Pancreas (tissue), 10 donors: ENCODE measurements around the gene KRT76. TPM values are rescaled to one million over a fixed set of nuclear protein-coding genes. Genes with fewer than 3 reads are reported as not detected.

ENCODE experiments used
- ATAC-seq, 4 donors: fragments of 200-7000 bp; cut with Tn5 transposase; one replicate each; pipeline versions ENCODE4 v1.8.0 to v1.9.1; 2020; ENCODE audit warnings: mild to moderate bottlenecking in 4 of 4, moderate library complexity in 4 of 4
- DNase-seq, 6 donors: peaks; one replicate each; pipeline ENCODE4 v3.0.0-alpha.2; 2020
- FAIRE-seq: peaks from 2 replicates; lab custom pipeline; 2012; peaks lifted over from hg19 to GRCh38; lab: Jason Lieb, UNC
- H3K27ac ChIP-seq, 4 donors: fragments of 200-600 bp; sonication (generic); 1 replicate in 3 of 4; 2 replicates in 1 of 4; pipeline versions ENCODE4 v1.5.0 to v1.8.0; 2020
- H3K27me3 ChIP-seq, 4 donors: fragments of 200-600 bp; one replicate each; pipeline ENCODE4 v1.8.0; 2021
- H3K36me3 ChIP-seq, 3 donors: fragments of 200-600 bp; sonication (generic) in 1 of 3; one replicate each; pipeline versions ENCODE4 v1.5.0 to v1.8.0; 2020 to 2021
- H3K4me1 ChIP-seq, 3 donors: fragments of 200-600 bp; one replicate each; pipeline ENCODE4 v1.8.0; 2021
- H3K4me3 ChIP-seq, 4 donors: fragments of 200-600 bp; sonication (generic) in 2 of 4; one replicate each; pipeline versions ENCODE4 v1.5.0 to v1.8.0; 2020 to 2021
- H3K9me3 ChIP-seq, 4 donors: fragments of 200-600 bp; one replicate each; pipeline ENCODE4 v1.8.0; 2021
- CTCF ChIP-seq, 4 donors: fragments of 200-600 bp; sonication (generic) in 3 of 4; IDR thresholded peaks; one replicate each; pipeline versions ENCODE4 v1.5.0 to v1.8.0; 2021; ENCODE audit warnings: antibody characterized with exemption in 4 of 4
- WGBS, 2 donors: extraction: QIAGEN DNeasy Blood & Tissue Kit; methylation state at CpG; one replicate each; pipeline ENCODE4 v1.1.7; 2013; 5-methylcytosine and 5-hydroxymethylcytosine counted together
- intact Hi-C, 3 donors: fragments of 100-400 bp; cut with DNase I; formaldehyde crosslinking; loops; one replicate each; pipeline versions ENCODE4 v1.11.1 to v1.14.2; 2022
- polyA plus RNA-seq, 2 donors: library from polyadenylated mRNA; stranded (reverse); fragments of 200-250 nt; gene quantifications; one replicate each; pipeline ENCODE4 v1.2.3, GENCODE V29; 2013
- total RNA-seq, 6 donors: library from RNA; stranded (reverse); fragmentation: NEBNext Ultra II Directional in 4 of 6; extraction: Animal tissue kit (Norgen Biotek cat#: 25700) in 4 of 6; gene quantifications; one replicate each; pipeline versions ENCODE4 v1.2.1 to v1.2.4, GENCODE V29; 2021 to 2023
- donor health status: healthy with polysubstance abuse.
- donor health status: DM: no; HTN: no; CAD: no; lungs with moderate emphysema.
- donor health status: DM: no; HTN: no; CAD: no.
- donor health status: control.
- donor health status: control.
- donor health status: Bipolar disorder and iron deficiency.
- donor health status: DM: yes; HTN: yes; CAD: no.
- donor health status: DM: no; HTN: no; CAD: no.
- donor health status: DM: no; HTN: no; CAD: no.
- donor health status: DM: yes; HTN: yes; CAD: no.

The KRT76 gene
- total and polyA plus RNA-seq, 8 donors = not detected

DNA sequence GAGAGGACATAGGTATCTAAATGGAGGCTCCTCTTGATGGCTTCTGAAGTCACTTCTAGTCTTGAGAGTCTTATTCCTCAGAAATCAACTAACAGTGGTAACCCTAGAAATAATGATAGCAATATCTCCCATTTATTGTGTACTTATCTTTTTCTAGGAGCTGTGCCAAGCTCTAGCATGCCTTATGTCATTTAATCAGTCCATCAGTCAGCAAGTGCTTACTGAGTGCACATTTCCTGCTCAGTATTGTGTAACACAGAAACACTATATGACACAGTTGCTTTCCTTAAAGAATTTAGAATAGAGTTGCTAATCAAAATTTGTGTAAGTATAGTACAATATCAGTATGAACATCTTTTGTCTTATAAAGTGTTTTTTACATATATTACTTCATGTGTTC, 36.6 kb downstream of the KRT76 start:
- DNase-seq = no peak
- FAIRE-seq = no peak
- Histone ChIP-seq H3K27ac (no peak overlapping the region), H3K4me3 (no peak overlapping the region), H3K9me3 (no peaks in the 10 kb centered on the region), H3K27me3 (no peaks in the 10 kb centered on the region), H3K36me3 (no peaks in the 10 kb centered on the region), H3K4me1 (no peaks in the 10 kb centered on the region)
- peak in 3 of 4 donors; percentile 22 to 76 (median 50) for ATAC-seq
- TF ChIP-seq CTCF (IDR thresholded peaks at IDR 0.05) = no peak
- intact Hi-C loops = no loop called here

DNA sequence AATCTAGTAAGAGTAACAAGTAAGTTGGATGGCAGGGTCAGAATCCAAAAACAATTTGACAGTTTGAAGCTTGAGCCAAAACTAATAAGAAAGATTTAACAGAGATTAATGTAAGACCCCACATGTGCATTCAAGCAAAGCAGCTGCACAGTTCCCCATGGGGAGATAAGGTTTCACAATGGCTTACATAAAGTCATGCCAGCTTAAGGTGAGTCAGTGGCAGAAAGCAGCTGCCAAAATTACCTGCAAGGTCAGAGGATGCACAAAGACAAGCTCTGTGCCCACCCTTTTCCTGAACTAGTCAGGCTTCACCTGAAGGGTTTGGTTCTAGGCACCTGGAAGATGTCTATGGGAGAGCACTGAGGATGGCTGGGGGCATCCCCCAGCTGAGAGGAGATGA, 37.2 kb downstream of the KRT76 start:
- no peak for FAIRE-seq
- H3K27me3 ChIP-seq = no peaks in the 10 kb centered on the region
- no peaks in the 10 kb centered on the region for H3K36me3 ChIP-seq
- no peaks in the 10 kb centered on the region for H3K9me3 ChIP-seq
- peak in 1 of 6 donors; percentile 25 for DNase-seq
- H3K4me3 ChIP-seq = no peak overlapping the region
- H3K4me1 ChIP-seq = no peaks in the 10 kb centered on the region
- TF ChIP-seq CTCF (IDR thresholded peaks at IDR 0.05) = no peak
- no peak overlapping the region for H3K27ac ChIP-seq
- peak in 2 of 4 donors; percentile 45 to 53 for ATAC-seq
- intact Hi-C loops = no loop called here

DNA sequence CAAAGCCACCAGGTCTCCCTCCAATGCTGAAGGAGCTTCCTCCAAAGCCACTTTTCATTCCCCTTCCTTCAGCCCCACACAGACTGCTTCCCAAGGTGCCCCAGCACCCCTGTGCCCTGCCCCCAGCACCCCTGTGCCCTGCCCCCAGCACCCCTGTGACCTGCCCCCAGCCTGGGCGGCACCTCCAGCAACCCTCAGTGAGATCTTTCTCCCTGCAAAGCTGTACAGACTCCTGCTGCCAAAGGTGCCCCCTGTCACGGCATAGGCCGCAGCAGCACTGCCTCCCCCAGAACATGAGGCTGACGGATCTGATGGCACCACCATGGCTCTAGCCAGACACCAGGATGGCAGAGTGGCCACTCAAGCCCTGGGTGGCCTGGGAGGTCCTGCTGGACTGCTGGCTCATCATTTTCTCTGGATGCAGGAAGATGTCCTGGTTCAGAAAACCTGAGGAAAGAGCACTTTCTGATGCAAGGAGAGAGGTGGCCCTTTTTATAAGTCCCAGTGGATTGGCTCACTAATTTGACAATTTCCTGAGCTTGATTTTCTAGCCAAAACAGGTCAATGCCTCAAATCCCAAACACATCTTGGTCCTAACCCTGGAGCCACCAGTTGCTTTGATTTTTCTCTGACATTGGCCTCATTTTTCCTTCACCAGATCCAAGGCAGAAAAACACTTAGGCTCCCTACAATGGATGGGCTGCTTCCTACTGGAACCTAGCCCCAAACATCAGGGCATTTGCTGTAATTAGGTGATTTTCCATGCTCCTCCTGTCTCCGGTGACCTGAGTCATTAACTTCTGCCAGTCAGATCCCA, 41.1 kb downstream of the KRT76 start:
- DNase-seq (no peak), ATAC-seq (no peak), FAIRE-seq (no peak)
- intact Hi-C loops = no loop called here
- no peaks in the 10 kb centered on the region for H3K4me1 ChIP-seq
- no peaks in the 10 kb centered on the region for H3K9me3 ChIP-seq
- no peaks in the 10 kb centered on the region for H3K36me3 ChIP-seq
- H3K4me3 ChIP-seq = no peak overlapping the region
- TF ChIP-seq CTCF (IDR thresholded peaks at IDR 0.05) = no peak
- no peak overlapping the region for H3K27ac ChIP-seq
- no peaks in the 10 kb centered on the region for H3K27me3 ChIP-seq
- WGBS, 2 donors = 49 to 73% methylated on average over 5 of the region's 5 CpGs

- Histone ChIP-seq H3K27ac (no peak overlapping the region), H3K4me3 (no peak overlapping the region), H3K36me3 (no peaks in the 10 kb centered on the region), H3K27me3 (no peaks in the 10 kb centered on the region), H3K9me3 (no peaks in the 10 kb centered on the region), H3K4me1 (no peaks in the 10 kb centered on the region)
- DNase-seq = no peak
- no peak for FAIRE-seq
- WGBS, 2 donors = 54 to 60% methylated on average over 8 of the region's 8 CpGs
- no peak for TF ChIP-seq CTCF (IDR thresholded peaks at IDR 0.05)
- intact Hi-C loops = no loop called here
- ATAC-seq = no peak
Observed at GRCh38 chr12:52735106-52735505, 42.0 kb downstream of the KRT76 start.

DNA sequence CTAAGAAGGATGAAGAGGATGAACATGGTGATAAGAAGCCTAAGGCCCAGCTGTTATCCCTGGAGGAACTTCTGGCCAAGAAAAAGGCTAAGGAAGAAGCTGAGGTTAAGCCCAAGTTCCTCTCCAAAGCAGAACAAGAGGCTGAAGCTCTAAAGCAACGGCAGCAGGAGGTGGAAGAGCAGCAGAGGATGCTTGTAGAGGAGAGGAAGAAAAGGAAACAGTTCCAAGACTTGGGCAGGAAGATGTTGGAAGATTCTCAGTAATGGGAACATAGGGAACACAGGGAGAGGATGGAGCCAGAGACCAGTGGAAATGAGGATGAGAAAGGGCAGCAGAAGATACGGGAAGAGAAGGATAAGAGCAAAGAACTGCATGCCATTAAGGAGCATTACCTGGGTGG, 46.4 kb downstream of the KRT76 start:
- H3K4me3 ChIP-seq = no peak overlapping the region
- DNase-seq = no peak
- intact Hi-C loops = no loop called here
- no peaks in the 10 kb centered on the region for H3K4me1 ChIP-seq
- no peak overlapping the region for H3K27ac ChIP-seq
- TF ChIP-seq CTCF (IDR thresholded peaks at IDR 0.05) = no peak
- 30 to 51% methylated on average over 2 of the region's 2 CpGs for WGBS, 2 donors
- FAIRE-seq = no peak
- H3K36me3 ChIP-seq = no peaks in the 10 kb centered on the region
- ATAC-seq = no peak
- H3K27me3 ChIP-seq = no peaks in the 10 kb centered on the region
- H3K9me3 ChIP-seq = no peaks in the 10 kb centered on the region
